ENCODE data around the gene ACP1.

The ACP1 gene

GRCh38 chr2:264493-265468, at the start of gene ACP1:
Gene ACP1 (plus strand): TSS chr2:264947. CDS start chr2:264965, 18 bp downstream.
- DNase-seq, result peak; percentile 98 to 100 (median 99)

GRCh38 chr2:216068-216467, 48.7 kb upstream of the ACP1 start:
- no peak for DNase-seq

GRCh38 chr2:223451-223850, 41.3 kb upstream of the ACP1 start:
- DNase-seq, result no peak

- no peak for DNase-seq
Observed at GRCh38 chr2:223971-224760, 40.6 kb upstream of the ACP1 start.

GRCh38 chr2:228115-228514, 36.6 kb upstream of the ACP1 start:
- DNase-seq, result no peak

- DNase-seq, result no peak
Observed at GRCh38 chr2:228518-229278, 36.0 kb upstream of the ACP1 start.

GRCh38 chr2:231521-232185, 33.1 kb upstream of the ACP1 start:
- no peak for DNase-seq

GRCh38 chr2:233030-233429, 31.7 kb upstream of the ACP1 start:
- DNase-seq, result no peak

- no peak for DNase-seq
Observed at GRCh38 chr2:234421-234820, 30.3 kb upstream of the ACP1 start.

- DNase-seq, result no peak
Observed at GRCh38 chr2:236993-237539, 27.7 kb upstream of the ACP1 start.

GRCh38 chr2:237878-238277, 26.9 kb upstream of the ACP1 start:
- no peak for DNase-seq

- no peak for DNase-seq
Observed at GRCh38 chr2:238431-238830, 26.3 kb upstream of the ACP1 start.

- no peak for DNase-seq
Observed at GRCh38 chr2:238869-239268, 25.9 kb upstream of the ACP1 start.

- DNase-seq, result no peak
Observed at GRCh38 chr2:244547-244946, 20.2 kb upstream of the ACP1 start.

- DNase-seq, result peak; percentile 65 to 85 (median 81)
Observed at GRCh38 chr2:246489-247144, 18.1 kb upstream of the ACP1 start.

GRCh38 chr2:248724-249123, 16.0 kb upstream of the ACP1 start:
- DNase-seq, result no peak

GRCh38 chr2:249538-250042, 15.2 kb upstream of the ACP1 start:
- DNase-seq, result no peak

GRCh38 chr2:252001-252602, 12.6 kb upstream of the ACP1 start:
- DNase-seq, result no peak

GRCh38 chr2:253202-253638, 11.5 kb upstream of the ACP1 start:
- no peak for DNase-seq

- DNase-seq, result peak in 1 of 3 experiments; percentile 86
Observed at GRCh38 chr2:254241-254640, 10.5 kb upstream of the ACP1 start.

GRCh38 chr2:255195-255594, 9.6 kb upstream of the ACP1 start:
- DNase-seq, result no peak
